Measurements from ENCODE around the gene LSAMP. TPM values are rescaled to one million over a fixed set of nuclear protein-coding genes. Genes with fewer than 3 reads are reported as not detected.

The LSAMP gene
- total RNA-seq, 6 donors from 2014 or later, result 7.1 to 28.1 (median 13.4) TPM

DNA sequence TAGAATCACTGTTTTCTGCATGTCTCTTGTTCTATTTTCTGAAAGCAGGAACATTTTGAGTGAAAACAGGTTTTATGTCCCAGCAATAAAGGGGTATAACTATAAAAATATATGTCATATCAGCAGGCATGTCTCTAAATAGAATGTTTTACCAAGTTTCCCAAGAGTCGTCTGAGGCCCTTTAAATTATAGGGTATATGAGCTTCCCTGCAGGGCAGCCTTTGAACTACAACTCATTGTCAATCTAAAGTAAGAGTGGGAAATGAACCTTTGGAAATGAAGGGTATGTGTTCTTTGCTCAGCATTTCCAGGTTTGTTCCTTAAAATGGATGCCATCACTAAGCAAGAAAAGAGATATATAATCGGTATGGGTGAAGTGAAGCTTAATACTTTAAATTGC is 138.6 kb downstream of the LSAMP start:
- Histone ChIP-seq H3K4me1 (no peaks in the 10 kb centered on the region), H3K27me3 (no peaks in the 10 kb centered on the region), H3K27ac (no peak overlapping the region), H3K36me3 (no peaks in the 10 kb centered on the region), H3K4me3 (no peak overlapping the region), H3K9me3 (no peaks in the 10 kb centered on the region)
- DNase-seq, result no peak
- 80 to 82% methylated on average over 2 of the region's 2 CpGs for WGBS, 2 donors
- ATAC-seq (ENCODE audit: low FRiP score in 2 of 2), result no peak
- TF ChIP-seq, protein P1, sequence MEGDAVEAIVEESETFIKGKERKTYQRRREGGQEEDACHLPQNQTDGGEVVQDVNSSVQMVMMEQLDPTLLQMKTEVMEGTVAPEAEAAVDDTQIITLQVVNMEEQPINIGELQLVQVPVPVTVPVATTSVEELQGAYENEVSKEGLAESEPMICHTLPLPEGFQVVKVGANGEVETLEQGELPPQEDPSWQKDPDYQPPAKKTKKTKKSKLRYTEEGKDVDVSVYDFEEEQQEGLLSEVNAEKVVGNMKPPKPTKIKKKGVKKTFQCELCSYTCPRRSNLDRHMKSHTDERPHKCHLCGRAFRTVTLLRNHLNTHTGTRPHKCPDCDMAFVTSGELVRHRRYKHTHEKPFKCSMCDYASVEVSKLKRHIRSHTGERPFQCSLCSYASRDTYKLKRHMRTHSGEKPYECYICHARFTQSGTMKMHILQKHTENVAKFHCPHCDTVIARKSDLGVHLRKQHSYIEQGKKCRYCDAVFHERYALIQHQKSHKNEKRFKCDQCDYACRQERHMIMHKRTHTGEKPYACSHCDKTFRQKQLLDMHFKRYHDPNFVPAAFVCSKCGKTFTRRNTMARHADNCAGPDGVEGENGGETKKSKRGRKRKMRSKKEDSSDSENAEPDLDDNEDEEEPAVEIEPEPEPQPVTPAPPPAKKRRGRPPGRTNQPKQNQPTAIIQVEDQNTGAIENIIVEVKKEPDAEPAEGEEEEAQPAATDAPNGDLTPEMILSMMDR (IDR thresholded peaks at IDR 0.05), result no peak
- TF ChIP-seq POLR2AphosphoS5 (IDR thresholded peaks at IDR 0.05) (no peak), POLR2A (IDR thresholded peaks at IDR 0.05) (no peak), EP300 (IDR thresholded peaks at IDR 0.05) (no peak)

DNA sequence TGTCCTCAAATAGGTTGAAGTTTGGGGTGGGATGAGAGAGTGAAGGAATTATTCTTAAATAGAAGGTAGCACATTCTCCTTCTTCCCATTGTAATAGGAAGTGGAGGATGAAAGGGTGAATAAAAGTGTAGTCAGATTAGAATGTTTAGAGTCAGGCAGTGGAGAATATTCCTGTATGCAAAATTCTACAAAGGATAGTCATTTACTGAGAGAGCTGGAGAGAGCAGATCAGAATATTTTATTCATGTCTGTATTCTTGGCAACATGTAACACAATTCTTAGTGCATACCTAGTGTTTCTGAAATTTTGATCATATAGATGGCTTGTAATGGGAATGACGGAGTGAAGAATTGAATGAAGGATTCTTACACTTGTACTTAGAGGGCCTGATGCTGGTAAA is 139.1 kb downstream of the LSAMP start:
- no peaks in the 10 kb centered on the region for H3K36me3 ChIP-seq
- 90 to 95% methylated on average over 1 of the region's 1 CpG for WGBS, 2 donors

DNA sequence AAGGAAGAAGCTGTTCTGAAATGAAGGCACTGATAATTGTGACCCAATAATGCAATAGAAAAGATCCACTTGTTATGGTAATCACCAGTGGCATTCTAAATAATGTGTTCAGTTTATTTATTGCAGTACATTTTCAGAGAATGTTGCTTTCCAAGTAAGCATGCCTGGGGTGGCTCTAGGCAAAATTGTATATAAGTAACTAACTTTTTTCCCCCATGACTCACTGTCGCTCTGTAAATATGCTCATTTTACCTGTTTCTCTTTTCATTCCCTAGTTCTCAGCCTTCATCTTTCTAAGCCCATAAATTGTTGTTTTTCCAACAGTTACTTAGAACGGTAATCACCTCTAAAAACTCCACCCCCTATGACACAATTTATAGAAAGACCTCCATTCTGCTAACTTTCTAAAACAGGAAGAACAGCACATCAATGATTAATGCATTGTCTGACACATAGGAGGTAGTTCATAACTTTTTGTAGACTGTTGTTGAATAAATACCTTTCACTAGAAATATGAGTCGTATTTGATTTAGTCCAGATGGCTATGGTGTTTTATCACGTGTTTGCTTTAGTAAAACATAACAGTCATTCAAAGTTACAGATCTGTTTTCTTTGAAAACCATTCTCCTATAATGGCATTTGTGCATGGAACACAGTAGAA is 143.1 kb downstream of the LSAMP start:
- 49 to 53% methylated on average over 4 of the region's 4 CpGs for WGBS, 2 donors

More for the DNA sequence above, 139.1 kb downstream of the LSAMP start:
- H3K27ac ChIP-seq, result no peak overlapping the region
- ATAC-seq (ENCODE audit: low FRiP score in 2 of 2) (no peak), DNase-seq (no peak)
- H3K27me3 ChIP-seq, result no peaks in the 10 kb centered on the region
- H3K9me3 ChIP-seq, result no peaks in the 10 kb centered on the region
- no peak for TF ChIP-seq POLR2A (IDR thresholded peaks at IDR 0.05)
- no peak for TF ChIP-seq EP300 (IDR thresholded peaks at IDR 0.05)
- TF ChIP-seq POLR2AphosphoS5 (IDR thresholded peaks at IDR 0.05), result no peak
- TF ChIP-seq, protein P1 (IDR thresholded peaks at IDR 0.05), result no peak
- no peak overlapping the region for H3K4me3 ChIP-seq
- no peaks in the 10 kb centered on the region for H3K4me1 ChIP-seq

DNA sequence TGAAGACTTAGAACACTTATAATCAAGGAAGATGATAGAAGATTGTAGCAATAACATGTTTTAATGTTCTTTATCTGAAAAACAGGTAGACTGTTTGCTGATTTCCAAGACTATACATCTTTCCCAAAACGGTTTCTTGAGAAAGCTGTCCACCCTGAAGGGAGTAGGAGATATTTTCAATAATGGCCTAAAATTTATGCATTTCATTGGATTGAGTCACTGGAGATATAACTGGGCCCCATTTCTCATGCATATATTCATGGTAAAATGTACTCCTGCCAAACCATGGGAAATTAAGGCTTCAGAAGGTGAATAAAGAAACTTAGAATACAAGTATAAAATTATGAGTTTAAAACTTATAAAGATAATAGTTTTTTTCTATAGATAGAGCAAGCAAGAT is 143.9 kb downstream of the LSAMP start:
- H3K36me3 ChIP-seq, result no peaks in the 10 kb centered on the region
- TF ChIP-seq POLR2A (IDR thresholded peaks at IDR 0.05) (no peak), POLR2AphosphoS5 (IDR thresholded peaks at IDR 0.05) (no peak), EP300 (IDR thresholded peaks at IDR 0.05) (no peak)
- TF ChIP-seq, protein P1 (IDR thresholded peaks at IDR 0.05), result no peak
- H3K4me3 ChIP-seq, result no peak overlapping the region
- DNase-seq (no peak), ATAC-seq (ENCODE audit: low FRiP score in 2 of 2) (no peak)
- no peaks in the 10 kb centered on the region for H3K4me1 ChIP-seq
- H3K9me3 ChIP-seq, result no peaks in the 10 kb centered on the region
- 76 to 83% methylated on average over 1 of the region's 1 CpG for WGBS, 2 donors
- H3K27ac ChIP-seq, result no peak overlapping the region
- H3K27me3 ChIP-seq, result no peaks in the 10 kb centered on the region

More for the DNA sequence above, 143.1 kb downstream of the LSAMP start:
- Histone ChIP-seq H3K27me3 (no peaks in the 10 kb centered on the region), H3K9me3 (no peaks in the 10 kb centered on the region), H3K27ac (no peak overlapping the region), H3K4me3 (no peak overlapping the region), H3K36me3 (no peaks in the 10 kb centered on the region), H3K4me1 (no peaks in the 10 kb centered on the region)
- DNase-seq (no peak), ATAC-seq (ENCODE audit: low FRiP score in 2 of 2) (no peak)
- TF ChIP-seq EP300 (IDR thresholded peaks at IDR 0.05), result no peak
- TF ChIP-seq, protein P1 (IDR thresholded peaks at IDR 0.05), result no peak
- no peak for TF ChIP-seq POLR2AphosphoS5 (IDR thresholded peaks at IDR 0.05)
- TF ChIP-seq POLR2A (IDR thresholded peaks at IDR 0.05), result no peak

DNA sequence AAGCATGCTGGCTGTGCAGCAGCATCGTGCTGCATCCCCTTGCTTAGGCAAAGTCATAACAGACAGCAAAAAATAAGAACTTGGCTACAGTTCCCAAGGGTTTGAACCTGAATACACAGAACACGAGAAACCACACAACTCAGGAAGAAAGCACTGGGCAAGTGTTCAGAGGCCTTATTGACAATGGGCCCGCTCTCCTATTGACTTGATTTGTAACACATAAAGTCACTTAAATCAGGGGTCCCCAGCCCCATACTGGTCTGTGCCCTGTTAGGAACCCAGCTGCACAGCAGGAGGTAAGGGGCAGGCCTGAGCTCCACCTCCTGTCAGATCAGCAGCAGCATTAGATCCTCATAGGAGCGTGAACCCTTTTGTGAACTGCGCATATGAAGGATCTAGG is 145.1 kb downstream of the LSAMP start:
- Histone ChIP-seq H3K36me3 (no peaks in the 10 kb centered on the region), H3K27ac (no peak overlapping the region), H3K4me1 (no peaks in the 10 kb centered on the region), H3K27me3 (no peaks in the 10 kb centered on the region), H3K4me3 (no peak overlapping the region), H3K9me3 (no peaks in the 10 kb centered on the region)
- no peak for ATAC-seq (ENCODE audit: low FRiP score in 2 of 2)
- 83 to 84% methylated on average over 5 of the region's 5 CpGs for WGBS, 2 donors
- no peak for DNase-seq
- TF ChIP-seq, protein P1 (IDR thresholded peaks at IDR 0.05), result no peak
- TF ChIP-seq POLR2AphosphoS5 (IDR thresholded peaks at IDR 0.05) (no peak), EP300 (IDR thresholded peaks at IDR 0.05) (no peak), POLR2A (IDR thresholded peaks at IDR 0.05) (no peak)
